ENCODE results near the gene SLC7A14. TPM values are rescaled to one million over a fixed set of nuclear protein-coding genes. Genes with fewer than 3 reads are reported as not detected.

Gene SLC7A14
- total and polyA plus RNA-seq, 2 of the 13 experiments (the other 11 are each of a cell fraction or from before 2014, with no cell fraction given), result not detected

- TF ChIP-seq HMG20A (CRISPR knock-in tag; IDR thresholded peaks at IDR 0.05; ENCODE audit: borderline replicate concordance), result peak; percentile 60; the same call in 1 of the 2 replicates
- peak; percentile 52; the same call in 1 of the 2 replicates for TF ChIP-seq TCF7 (IDR thresholded peaks at IDR 0.05; ENCODE audit: low read depth)
- TF ChIP-seq RARA (CRISPR knock-in tag; IDR thresholded peaks at IDR 0.05), result peak; percentile 91
- TF ChIP-seq PHB2 (IDR thresholded peaks at IDR 0.05; ENCODE audit: partially characterized antibody), result no peak
- TF ChIP-seq HOXA7 (CRISPR knock-in tag; IDR thresholded peaks at IDR 0.05), result no peak
- TF ChIP-seq NCOA2 (CRISPR knock-in tag; IDR thresholded peaks at IDR 0.05), result peak; percentile 25; the same call in 1 of the 2 replicates
- peak in 1 of 2 experiments; percentile 55; a peak in 1 of 4 replicates for TF ChIP-seq EP300 (IDR thresholded peaks at IDR 0.05; ENCODE audit: low read depth in 2 of 2, low read length in 2 of 2)
- TF ChIP-seq EP300 (CRISPR knock-in tag; IDR thresholded peaks at IDR 0.05; ENCODE audit: borderline replicate concordance), result no peak
- TF ChIP-seq NFIC (IDR thresholded peaks at IDR 0.05; ENCODE audit: low read length), result 0 out of 2 replicates have a peak, but pooled peaks have one; percentile 24
- 0 out of 2 replicates have a peak, but pooled peaks have one; percentile 33 for TF ChIP-seq CBFB (CRISPR knock-in tag; IDR thresholded peaks at IDR 0.05)
- Histone ChIP-seq H3K79me2 (ENCODE audit: insufficient read depth, low read length) (no peaks in the 10 kb centered on the region), H3K4me1 (ENCODE audit: insufficient read depth, low read length) (peaks cover 59% of the 10 kb centered on the region), H3K36me3 (replicated peaks in 1 of 2; ENCODE audit: control insufficient read depth in 1 of 2, insufficient read depth in 2 of 2, low read length in 2 of 2) (no peaks in the 10 kb centered on the region), H2AFZ (ENCODE audit: low read length) (no peak overlapping the region), H3K9ac (ENCODE audit: insufficient read depth, low read depth, low read length) (no peak overlapping the region), H3K27ac (ENCODE audit: extremely low read length, insufficient read depth, low read length) (no peak overlapping the region), H3K9me3 (ENCODE audit: low read length) (no peaks in the 10 kb centered on the region), H4K20me1 (ENCODE audit: insufficient read depth, low read length) (no peaks in the 10 kb centered on the region), H3K27me3 (ENCODE audit: control insufficient read depth in 1 of 2, insufficient read depth in 2 of 2, low read length in 2 of 2) (no peaks in the 10 kb centered on the region), H3K4me2 (ENCODE audit: low read depth, low read length) (peak overlapping the region; percentile 4; the same call in 1 of the 2 replicates), H3K4me3 (replicated peaks in 1 of 3; ENCODE audit: insufficient read depth in 1 of 3, low read depth in 2 of 3, low read length in 3 of 3) (no peak overlapping the region)
- FAIRE-seq (peak; percentile 18), ATAC-seq (no peak), DNase-seq (ENCODE audit: low spot score) (peak; percentile 74)
- in situ Hi-C loops (cut with HindIII; ENCODE audit: extremely low pct_ligation_motif_present, low pct_unique_long_range_greater_than_20kb) (loop anchor here (10.0 kb wide), 1 partner anchor 386 kb away; no protein-coding TSS in a partner anchor), intact Hi-C loops (cut with micrococcal nuclease; ENCODE audit: unreplicated experiment) (loop anchor here (5.0 kb wide), 1 partner anchor 438 kb away; no protein-coding TSS in a partner anchor)
- POLR2A ChIA-PET, result no interaction called here
- whole genome bisulfite sequencing (ENCODE audit: low lambda C conversion rate), result 95% methylated on average over 1 of the region's 1 CpG
- CTCF ChIA-PET (ENCODE audit: low intra/inter-chr PET ratio, low total read pairs), result no interaction called here
- no TSS peak for BruUV-seq (replicated peaks)
Measured at GRCh38 chr3:170429050-170429449, 156.8 kb downstream of the SLC7A14 start.

- Histone ChIP-seq H3K79me2 (ENCODE audit: insufficient read depth, low read length) (no peaks in the 10 kb centered on the region), H3K27ac (ENCODE audit: extremely low read length, insufficient read depth, low read length) (no peak overlapping the region), H3K9ac (ENCODE audit: insufficient read depth, low read depth, low read length) (no peak overlapping the region), H3K4me2 (ENCODE audit: low read depth, low read length) (0 out of 2 replicates have a peak overlapping the region, but pooled peaks have one; percentile 18), H3K9me3 (ENCODE audit: low read length) (no peaks in the 10 kb centered on the region), H3K4me3 (replicated peaks in 1 of 3; ENCODE audit: insufficient read depth in 1 of 3, low read depth in 2 of 3, low read length in 3 of 3) (no peak overlapping the region), H3K36me3 (replicated peaks in 1 of 2; ENCODE audit: control insufficient read depth in 1 of 2, insufficient read depth in 2 of 2, low read length in 2 of 2) (no peaks in the 10 kb centered on the region), H2AFZ (ENCODE audit: low read length) (no peak overlapping the region), H4K20me1 (ENCODE audit: insufficient read depth, low read length) (no peaks in the 10 kb centered on the region), H3K4me1 (ENCODE audit: insufficient read depth, low read length) (peaks cover 64% of the 10 kb centered on the region), H3K27me3 (ENCODE audit: control insufficient read depth in 1 of 2, insufficient read depth in 2 of 2, low read length in 2 of 2) (no peaks in the 10 kb centered on the region)
- no peak for ATAC-seq
- ChIA-PET CTCF (ENCODE audit: low intra/inter-chr PET ratio, low total read pairs) (no interaction called here), POLR2A (no interaction called here)
- BruUV-seq (replicated peaks), result no TSS peak
- WGBS (ENCODE audit: low lambda C conversion rate), result 35% methylated on average over 2 of the region's 2 CpGs
- DNase-seq (ENCODE audit: low spot score), result peak; percentile 16
- TF ChIP-seq SIX4 (CRISPR knock-in tag; IDR thresholded peaks at IDR 0.05) (no peak), ONECUT2 (CRISPR knock-in tag; IDR thresholded peaks at IDR 0.05) (peak; percentile 57; the same call in 1 of the 2 replicates), POLR2AphosphoS2 (IDR thresholded peaks at IDR 0.05; ENCODE audit: low read depth, low read length) (no peak), GATAD2A (CRISPR knock-in tag; IDR thresholded peaks at IDR 0.05) (0 out of 2 replicates have a peak, but pooled peaks have one; percentile 22), ZFYVE20 (CRISPR knock-in tag; IDR thresholded peaks at IDR 0.05; ENCODE audit: borderline replicate concordance, low read depth) (no peak), RFXAP (CRISPR knock-in tag; IDR thresholded peaks at IDR 0.05; ENCODE audit: borderline replicate concordance) (no peak), ZNF652 (CRISPR knock-in tag; IDR thresholded peaks at IDR 0.05; ENCODE audit: borderline replicate concordance, low read depth) (peak; percentile 74; the same call in 1 of the 2 replicates)
- in situ Hi-C loops (cut with HindIII; ENCODE audit: extremely low pct_ligation_motif_present, low pct_unique_long_range_greater_than_20kb), result loop anchor here (10.0 kb wide), 1 partner anchor 387 kb away; no protein-coding TSS in a partner anchor
- intact Hi-C loops (cut with micrococcal nuclease; ENCODE audit: unreplicated experiment), result loop anchor here (5.0 kb wide), 1 partner anchor 439 kb away; no protein-coding TSS in a partner anchor
- FAIRE-seq, result peak; percentile 48
Measured at GRCh38 chr3:170428095-170428494, 157.8 kb downstream of the SLC7A14 start.
